Measurements from ENCODE around the gene MBTPS1.

MBTPS1 gene

DNA sequence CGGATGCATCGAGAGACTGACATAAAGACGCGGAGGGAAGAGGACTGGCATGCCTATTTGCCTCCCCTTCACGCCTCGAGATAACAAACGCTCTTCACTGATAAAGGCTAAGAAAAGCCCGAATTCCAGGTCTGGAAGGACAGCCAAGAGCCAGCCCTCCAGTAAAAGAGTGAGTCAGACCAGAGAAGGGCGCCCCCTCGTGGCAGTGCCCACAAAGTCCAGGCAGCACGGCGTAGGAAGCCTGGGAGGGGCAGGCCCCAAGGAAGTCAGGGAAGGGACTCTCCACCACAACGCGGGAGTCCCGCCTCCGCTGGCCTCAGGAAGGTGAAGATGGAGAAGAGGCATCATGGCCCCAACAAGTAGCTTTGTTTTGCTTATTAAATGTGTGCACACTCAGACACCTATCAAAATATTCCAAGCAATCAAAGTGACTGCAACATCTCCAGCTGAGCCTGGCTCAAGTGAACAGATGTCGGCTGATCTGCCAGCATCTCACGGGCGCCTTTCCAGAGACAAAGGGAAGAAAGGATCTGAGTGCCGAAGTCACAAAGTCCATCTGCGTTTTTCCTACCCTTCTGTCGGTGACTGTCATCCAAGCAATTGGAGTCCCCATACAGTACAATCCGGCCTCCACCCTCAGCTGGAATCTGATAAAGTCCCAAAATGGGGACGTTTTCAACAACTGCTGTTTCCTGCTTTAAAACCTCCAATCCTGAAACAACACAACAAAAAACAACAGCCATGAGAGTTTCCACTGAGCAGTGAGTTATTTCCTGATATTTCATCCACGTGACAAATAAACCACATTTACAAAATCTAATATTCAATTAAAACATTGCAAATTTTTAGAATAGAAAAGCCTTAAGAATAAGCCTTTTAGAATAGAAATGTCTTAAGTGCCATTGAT lies 53.8 kb downstream of the MBTPS1 start:
- no peaks in the 10 kb centered on the region for H3K27me3 Mint-ChIP-seq
- H3K4me3 Mint-ChIP-seq = no peak overlapping the region
- no peaks in the 10 kb centered on the region for H3K9me3 Mint-ChIP-seq
- DNase-seq = peak; percentile 79
- peaks cover 95% of the 10 kb centered on the region for H3K36me3 Mint-ChIP-seq (ENCODE audit: low read depth)
- H3K27ac Mint-ChIP-seq = peak overlapping the region; percentile 47
- H3K4me1 Mint-ChIP-seq (ENCODE audit: low read depth) = peaks cover 5% of the 10 kb centered on the region

DNA sequence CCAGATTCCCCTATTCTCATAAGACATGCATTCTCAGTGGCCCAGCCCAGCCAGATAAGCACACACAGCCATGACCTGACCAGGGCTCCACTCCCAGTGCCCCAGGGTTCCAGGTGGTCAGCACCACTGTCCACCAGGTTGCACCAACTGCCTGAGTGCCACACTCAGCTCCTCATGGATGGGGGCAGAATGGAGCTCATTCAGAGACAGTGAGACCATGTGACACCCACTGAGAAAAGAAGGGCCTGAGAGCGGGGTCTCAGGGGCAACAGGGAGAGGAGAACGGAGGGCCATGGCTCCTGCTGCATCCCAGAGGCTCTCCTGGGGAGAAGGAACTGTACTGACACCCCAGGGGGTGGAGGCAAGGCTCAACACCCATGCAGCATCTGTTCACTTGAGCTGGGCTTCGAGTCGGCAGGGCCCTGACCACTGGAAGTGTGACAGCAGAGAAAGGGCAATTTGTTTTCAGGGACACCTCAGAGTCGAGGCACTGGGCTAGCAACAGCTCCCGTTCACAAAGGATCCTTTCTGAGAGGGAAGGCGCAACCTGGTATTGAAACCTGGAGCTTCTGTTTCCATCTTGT lies 55.4 kb downstream of the MBTPS1 start:
- Mint-ChIP-seq H3K9me3 (no peaks in the 10 kb centered on the region), H3K27ac (no peak overlapping the region), H3K4me1 (ENCODE audit: low read depth) (peaks cover 5% of the 10 kb centered on the region), H3K4me3 (no peak overlapping the region), H3K27me3 (no peaks in the 10 kb centered on the region), H3K36me3 (ENCODE audit: low read depth) (peaks cover 97% of the 10 kb centered on the region)
- DNase-seq = peak; percentile 15

DNA sequence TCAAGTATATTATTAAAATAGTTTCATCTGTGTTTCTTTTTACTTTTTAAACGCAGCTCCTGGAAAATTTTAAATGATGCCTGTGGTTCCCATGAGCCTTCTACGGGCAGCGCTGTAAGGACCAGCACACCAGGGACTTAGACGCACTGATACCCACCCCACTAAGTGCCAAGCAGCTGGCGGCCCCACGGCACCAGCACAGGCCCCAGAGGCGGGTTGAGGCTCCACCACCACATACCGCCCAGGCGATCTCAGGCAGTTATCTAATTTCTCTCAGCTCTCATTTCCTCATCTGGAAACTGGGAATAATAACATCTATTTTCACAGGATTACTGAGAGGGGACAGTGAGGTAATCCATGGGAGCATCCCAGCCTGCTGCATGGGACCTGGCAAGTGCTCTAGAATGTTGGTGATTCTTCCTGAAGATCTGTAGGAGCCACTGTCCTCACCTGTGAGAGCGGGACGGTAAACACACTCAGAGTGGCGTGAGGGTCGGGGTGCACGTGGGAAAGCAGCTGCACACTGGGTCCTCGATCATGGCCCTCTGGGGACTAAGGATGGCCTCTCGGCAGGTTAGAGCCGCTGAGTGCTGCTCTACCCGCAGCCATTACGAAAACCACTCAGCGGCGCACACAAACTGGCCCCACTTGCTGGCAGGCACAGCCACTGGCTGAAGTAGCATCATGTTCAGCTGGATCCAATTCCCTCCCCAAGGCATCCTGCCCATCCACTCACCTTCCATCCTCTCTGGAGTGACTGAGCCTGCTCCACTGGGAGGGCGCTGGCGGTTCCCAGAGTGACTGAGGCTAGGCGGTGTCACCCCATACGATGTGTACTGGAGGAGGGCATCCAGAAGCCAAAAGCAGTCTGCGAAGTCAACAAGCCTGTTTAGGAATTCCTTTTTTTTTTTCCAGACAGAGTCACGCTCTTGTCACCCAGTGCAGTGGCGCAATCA lies 56.5 kb downstream of the MBTPS1 start:
- peaks cover 97% of the 10 kb centered on the region for H3K36me3 Mint-ChIP-seq (ENCODE audit: low read depth)
- no peak for DNase-seq

DNA sequence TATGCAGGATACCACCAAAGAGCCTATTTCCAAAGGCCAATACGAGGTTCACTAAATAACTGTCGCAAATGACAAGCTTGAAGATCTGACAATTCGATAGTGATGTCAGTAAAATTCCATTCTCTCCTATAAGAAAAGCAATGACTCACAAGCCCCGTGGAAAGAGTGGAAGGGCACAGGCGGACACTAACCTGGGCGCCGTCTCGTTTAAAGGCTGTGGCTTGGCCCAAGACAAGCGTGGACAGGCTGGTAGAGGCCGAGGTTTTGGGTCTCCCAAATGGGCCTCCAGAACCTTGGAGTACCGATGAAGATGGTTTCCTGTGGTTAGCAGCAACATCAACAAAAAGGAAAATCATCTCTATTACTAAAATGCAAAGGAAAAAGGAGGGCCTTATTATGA lies 57.6 kb downstream of the MBTPS1 start:
- DNase-seq = no peak
- no peaks in the 10 kb centered on the region for H3K27me3 Mint-ChIP-seq
- no peak overlapping the region for H3K4me3 Mint-ChIP-seq
- no peak overlapping the region for H3K27ac Mint-ChIP-seq
- peaks cover 97% of the 10 kb centered on the region for H3K36me3 Mint-ChIP-seq (ENCODE audit: low read depth)
- no peaks in the 10 kb centered on the region for H3K9me3 Mint-ChIP-seq
- H3K4me1 Mint-ChIP-seq (ENCODE audit: low read depth) = peaks cover 5% of the 10 kb centered on the region

More for the DNA sequence above, 56.5 kb downstream of the MBTPS1 start:
- no peaks in the 10 kb centered on the region for H3K9me3 Mint-ChIP-seq
- no peaks in the 10 kb centered on the region for H3K27me3 Mint-ChIP-seq
- peaks cover 5% of the 10 kb centered on the region for H3K4me1 Mint-ChIP-seq (ENCODE audit: low read depth)
- no peak overlapping the region for H3K4me3 Mint-ChIP-seq
- no peak overlapping the region for H3K27ac Mint-ChIP-seq

DNA sequence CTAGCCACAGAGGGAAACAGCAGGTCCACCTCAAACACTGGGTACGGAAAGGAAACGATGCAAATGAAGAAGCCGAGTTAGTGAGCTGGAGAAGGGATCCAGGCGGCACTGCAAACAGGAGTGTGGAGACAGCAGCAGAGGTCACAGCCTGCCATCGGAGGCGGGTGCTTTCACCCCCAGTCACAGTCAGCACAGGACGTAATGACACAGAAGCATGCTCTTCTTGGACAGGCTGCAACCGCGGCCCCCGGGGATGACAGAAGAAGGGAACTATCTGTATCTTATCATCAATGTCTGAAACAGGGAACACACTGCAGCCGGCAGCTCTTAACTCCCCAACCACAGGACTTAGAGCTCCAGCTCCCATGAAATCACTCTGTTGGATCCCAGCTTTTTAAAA lies 58.1 kb downstream of the MBTPS1 start:
- H3K4me1 Mint-ChIP-seq (ENCODE audit: low read depth) = peaks cover 5% of the 10 kb centered on the region
- no peaks in the 10 kb centered on the region for H3K27me3 Mint-ChIP-seq
- no peak overlapping the region for H3K27ac Mint-ChIP-seq
- DNase-seq = no peak
- peaks cover 97% of the 10 kb centered on the region for H3K36me3 Mint-ChIP-seq (ENCODE audit: low read depth)
- no peak overlapping the region for H3K4me3 Mint-ChIP-seq
- H3K9me3 Mint-ChIP-seq = no peaks in the 10 kb centered on the region

DNA sequence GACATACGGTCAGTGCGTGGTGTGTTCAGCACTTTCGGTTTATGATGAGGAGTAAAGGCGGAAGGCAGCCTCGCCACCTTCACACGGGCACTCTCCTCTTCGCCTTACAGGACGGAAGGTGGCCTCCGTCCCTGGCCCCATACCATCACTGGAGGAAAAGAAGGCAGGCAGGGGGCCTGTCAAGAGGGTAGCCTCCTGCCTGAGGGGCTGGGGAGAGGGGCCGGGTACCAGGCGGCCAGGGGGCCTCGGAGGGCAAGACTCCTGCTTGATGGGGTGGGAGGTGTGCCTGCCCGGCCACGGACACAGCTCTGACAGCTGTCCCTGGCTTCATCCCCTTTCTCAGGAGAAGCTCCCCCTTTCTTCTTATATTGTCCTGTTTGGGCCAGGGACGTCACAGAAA lies 58.5 kb downstream of the MBTPS1 start:
- Mint-ChIP-seq H3K9me3 (no peaks in the 10 kb centered on the region), H3K4me3 (no peak overlapping the region), H3K27ac (no peak overlapping the region), H3K36me3 (ENCODE audit: low read depth) (peaks cover 97% of the 10 kb centered on the region), H3K27me3 (no peaks in the 10 kb centered on the region), H3K4me1 (ENCODE audit: low read depth) (peaks cover 3% of the 10 kb centered on the region)
- peak; percentile 15 for DNase-seq

DNA sequence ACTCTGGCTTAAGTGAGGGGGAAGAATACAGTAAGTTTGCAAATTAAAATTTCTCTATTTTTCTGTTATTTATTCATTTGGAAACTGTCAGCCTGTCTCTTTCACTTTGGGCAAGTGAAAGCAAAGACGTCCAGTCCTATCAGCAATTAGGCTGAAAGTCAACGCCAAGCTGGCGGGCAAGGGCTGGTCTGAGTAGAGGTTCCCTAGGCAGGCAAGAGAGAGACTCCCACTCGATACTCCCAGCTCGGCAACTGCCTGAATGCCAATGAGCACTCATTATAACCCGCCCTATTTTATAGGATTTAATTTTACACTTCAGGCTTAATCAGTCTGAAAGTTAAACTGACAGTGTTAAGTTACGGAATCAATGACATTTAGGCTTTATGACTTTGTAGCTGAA lies 59.8 kb downstream of the MBTPS1 start:
- peaks cover 98% of the 10 kb centered on the region for H3K36me3 Mint-ChIP-seq (ENCODE audit: low read depth)
- H3K27ac Mint-ChIP-seq = no peak overlapping the region
- no peak overlapping the region for H3K4me3 Mint-ChIP-seq
- no peaks in the 10 kb centered on the region for H3K9me3 Mint-ChIP-seq
- no peak for DNase-seq
- H3K4me1 Mint-ChIP-seq (ENCODE audit: low read depth) = no peaks in the 10 kb centered on the region
- no peaks in the 10 kb centered on the region for H3K27me3 Mint-ChIP-seq

DNA sequence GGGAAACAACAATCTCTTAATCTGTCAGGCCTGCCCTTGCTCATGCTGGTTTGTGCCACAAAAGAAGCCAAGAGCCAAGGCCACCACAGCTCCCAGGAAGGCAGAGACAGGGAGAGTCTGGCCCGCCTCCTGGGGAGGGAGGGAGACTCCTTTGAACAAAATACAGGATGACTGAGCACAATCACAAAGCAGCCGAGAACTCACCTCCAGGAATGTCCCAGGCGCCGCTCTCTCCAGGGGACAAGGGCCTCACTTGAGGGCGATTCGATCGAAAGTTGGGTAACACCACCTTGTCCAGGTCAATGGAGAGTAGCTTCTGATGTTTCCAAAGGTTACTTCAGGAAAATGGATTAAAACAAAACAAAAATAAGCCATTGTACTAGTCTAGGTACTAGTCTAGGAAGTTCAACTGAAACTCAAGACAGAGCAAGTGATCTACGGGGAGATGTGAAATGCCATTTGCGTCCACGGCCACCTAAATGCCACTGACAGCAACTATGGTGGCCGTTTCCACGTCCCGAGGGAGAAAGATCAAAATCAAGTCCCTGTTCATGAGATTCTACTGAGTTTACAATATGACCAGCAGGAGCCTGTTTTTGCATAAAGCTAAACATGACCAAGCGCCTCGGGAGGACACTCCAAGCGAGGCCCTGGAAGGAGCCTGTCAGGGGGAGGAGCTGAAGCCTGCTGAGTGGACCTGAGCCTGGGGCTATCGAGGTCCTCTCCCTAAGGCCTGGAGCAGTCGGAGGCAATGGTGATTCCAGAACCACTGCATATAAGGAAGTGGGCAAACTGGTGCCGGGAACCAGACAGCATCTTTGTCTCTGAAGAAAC lies 60.7 kb downstream of the MBTPS1 start:
- peak; percentile 20 for DNase-seq
- no peaks in the 10 kb centered on the region for H3K27me3 Mint-ChIP-seq
- H3K9me3 Mint-ChIP-seq = no peaks in the 10 kb centered on the region
- peaks cover 90% of the 10 kb centered on the region for H3K36me3 Mint-ChIP-seq (ENCODE audit: low read depth)
- H3K4me3 Mint-ChIP-seq = no peak overlapping the region
- H3K4me1 Mint-ChIP-seq (ENCODE audit: low read depth) = no peaks in the 10 kb centered on the region
- peak overlapping the region; percentile 4 for H3K27ac Mint-ChIP-seq

DNA sequence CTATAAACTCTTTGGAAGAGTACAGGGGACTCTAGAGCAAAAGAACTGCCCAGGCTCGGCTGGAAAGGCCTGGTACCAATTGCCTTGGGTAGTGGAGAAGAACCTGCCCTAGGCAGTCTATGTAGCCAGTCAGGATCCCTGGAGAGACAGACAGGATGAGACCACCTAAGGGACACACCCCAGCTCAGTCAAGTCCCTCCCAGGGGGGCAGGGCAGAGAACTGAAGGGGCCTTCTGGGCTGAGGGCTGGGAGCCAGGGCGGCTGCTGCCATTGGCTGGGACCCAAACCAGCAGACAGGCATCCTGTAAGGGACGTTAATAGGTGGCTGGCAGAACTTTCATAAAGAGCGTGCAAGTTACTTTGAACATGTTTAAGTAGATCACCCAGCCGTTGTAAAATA lies 61.4 kb downstream of the MBTPS1 start:
- no peak overlapping the region for H3K27ac Mint-ChIP-seq
- H3K27me3 Mint-ChIP-seq = no peaks in the 10 kb centered on the region
- no peaks in the 10 kb centered on the region for H3K9me3 Mint-ChIP-seq
- no peak overlapping the region for H3K4me3 Mint-ChIP-seq
- DNase-seq = peak; percentile 24
- H3K4me1 Mint-ChIP-seq (ENCODE audit: low read depth) = no peaks in the 10 kb centered on the region
- H3K36me3 Mint-ChIP-seq (ENCODE audit: low read depth) = peaks cover 86% of the 10 kb centered on the region

DNA sequence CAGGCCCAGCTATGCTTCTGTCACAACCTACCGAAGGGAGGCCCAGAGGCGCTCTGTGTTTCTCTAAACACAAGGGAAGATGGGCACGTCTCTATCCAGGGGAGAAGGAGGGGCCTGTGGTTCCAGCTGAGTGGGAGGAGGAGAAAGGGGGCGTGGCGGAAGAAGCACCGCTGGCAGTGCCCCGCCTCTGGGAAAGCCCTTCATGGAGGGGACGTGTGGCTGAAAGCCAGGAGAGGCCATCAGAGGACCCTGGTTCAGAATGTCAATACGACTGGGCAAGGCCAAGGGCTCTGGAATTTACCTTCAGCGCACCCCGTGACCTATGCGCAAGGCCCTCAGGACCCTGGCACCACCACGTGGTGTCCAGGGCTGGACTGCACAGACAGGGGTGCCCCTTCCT lies 61.8 kb downstream of the MBTPS1 start:
- no peaks in the 10 kb centered on the region for H3K27me3 Mint-ChIP-seq
- H3K9me3 Mint-ChIP-seq = no peaks in the 10 kb centered on the region
- H3K4me3 Mint-ChIP-seq = no peak overlapping the region
- peak; percentile 17 for DNase-seq
- no peak overlapping the region for H3K27ac Mint-ChIP-seq
- peaks cover 86% of the 10 kb centered on the region for H3K36me3 Mint-ChIP-seq (ENCODE audit: low read depth)
- no peaks in the 10 kb centered on the region for H3K4me1 Mint-ChIP-seq (ENCODE audit: low read depth)

DNA sequence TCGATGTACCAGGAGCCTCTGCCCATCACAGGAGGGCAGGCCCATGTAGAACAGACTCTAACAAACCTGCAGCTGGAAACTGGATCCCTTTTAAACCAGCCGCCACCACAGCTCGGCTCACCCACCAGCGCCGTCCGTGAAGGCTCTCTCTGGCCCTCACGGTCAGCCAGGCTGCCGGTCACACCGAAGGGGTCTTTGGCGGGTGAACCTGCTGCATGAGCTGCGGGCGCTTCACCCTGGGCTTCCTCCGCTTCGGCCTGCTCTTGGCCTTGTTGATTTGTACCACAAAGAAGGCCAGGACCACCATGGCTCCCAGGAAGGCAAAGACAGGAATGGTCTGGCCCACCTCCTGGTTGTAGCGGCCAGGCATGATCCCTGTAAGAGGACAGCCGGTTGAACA lies 62.5 kb downstream of the MBTPS1 start:
- Mint-ChIP-seq H3K4me1 (ENCODE audit: low read depth) (no peaks in the 10 kb centered on the region), H3K36me3 (ENCODE audit: low read depth) (peaks cover 86% of the 10 kb centered on the region), H3K9me3 (no peaks in the 10 kb centered on the region), H3K27ac (no peak overlapping the region), H3K4me3 (no peak overlapping the region), H3K27me3 (no peaks in the 10 kb centered on the region)
- peak; percentile 20 for DNase-seq

DNA sequence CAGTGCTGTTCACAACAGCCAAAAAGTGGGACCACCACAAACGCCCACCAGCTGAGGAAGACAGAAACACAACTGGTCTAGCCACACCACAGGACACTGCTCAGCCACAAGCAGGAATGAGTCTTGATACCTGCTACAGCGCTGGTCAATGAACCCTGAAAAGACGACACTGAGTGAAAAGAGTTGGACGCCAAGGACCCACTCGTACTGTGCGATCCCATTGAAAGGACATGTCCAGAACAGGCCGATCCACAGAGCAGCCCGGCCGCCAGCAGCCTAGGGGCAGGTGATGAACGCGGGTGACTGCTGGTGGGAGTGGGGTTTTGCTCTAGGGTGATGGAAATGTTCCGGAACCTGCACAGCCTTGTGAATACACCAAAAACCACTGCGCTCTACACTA lies 63.5 kb downstream of the MBTPS1 start:
- Mint-ChIP-seq H3K4me3 (no peak overlapping the region), H3K27me3 (no peaks in the 10 kb centered on the region), H3K27ac (no peak overlapping the region), H3K4me1 (ENCODE audit: low read depth) (no peaks in the 10 kb centered on the region), H3K9me3 (no peaks in the 10 kb centered on the region), H3K36me3 (ENCODE audit: low read depth) (peaks cover 82% of the 10 kb centered on the region)
- DNase-seq = peak; percentile 12

DNA sequence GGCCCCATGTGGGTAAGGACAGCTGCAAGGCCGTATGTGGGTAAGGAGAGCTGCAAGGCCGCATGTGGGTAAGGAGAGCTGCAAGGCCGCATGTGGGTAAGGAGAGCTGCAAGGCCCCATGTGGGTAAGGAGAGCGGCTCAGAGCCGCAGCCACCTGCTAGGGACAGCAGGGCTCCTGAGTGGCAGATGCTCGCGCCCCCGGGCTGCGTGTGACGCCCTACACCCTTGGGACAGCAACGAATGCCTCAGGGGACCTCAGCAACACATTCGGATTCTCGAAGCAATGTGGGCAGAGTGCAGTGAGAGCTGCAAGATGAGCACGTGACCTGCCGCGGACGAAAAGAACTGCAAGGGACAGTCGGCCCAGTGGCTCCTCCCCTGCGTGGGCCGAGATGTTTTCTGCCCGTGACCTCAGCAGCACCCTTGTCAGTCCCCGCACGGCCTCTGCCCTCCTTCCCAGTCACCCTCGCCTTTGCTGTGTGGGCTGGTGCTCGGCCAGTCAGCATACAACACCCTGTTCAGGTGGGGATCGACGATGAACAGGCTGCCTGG lies 64.6 kb downstream of the MBTPS1 start:
- Mint-ChIP-seq H3K4me1 (ENCODE audit: low read depth) (no peaks in the 10 kb centered on the region), H3K9me3 (no peaks in the 10 kb centered on the region), H3K36me3 (ENCODE audit: low read depth) (peaks cover 74% of the 10 kb centered on the region), H3K27ac (no peak overlapping the region), H3K4me3 (no peak overlapping the region), H3K27me3 (no peaks in the 10 kb centered on the region)
- peak; percentile 14 for DNase-seq

All from activated T-cell treated with anti-CD3 and anti-CD28 coated beads, Interleukin-2, amount 50 U/mL, for 24 hours (primary cell).